HEK293T (cell line): ENCODE data around the gene MREG.
"Not testable (repeated sequence)": the region's sequence is repeated elsewhere in the genome, so short reads cannot be mapped to it uniquely, and the experiment has no call there.

Experiments used
- CTCF ChIA-PET: fragments of 350-600 bp; formaldehyde crosslinking; extraction: SDS; loops from one replicate; lab custom pipeline; 2021; ENCODE audit warnings: antibody characterized with exemption, inconsistent platforms; lab: Yijun Ruan, JAX
- POLR2A ChIA-PET: fragments of 350-600 bp; formaldehyde crosslinking; extraction: SDS; loops from one replicate; lab custom pipeline; 2020; ENCODE audit warnings: antibody characterized with exemption, inconsistent platforms; lab: Yijun Ruan, JAX
- DNase-seq: peaks from one replicate; pipeline ENCODE4 v3.0.0; 2012; ENCODE audit warnings: mixed read lengths; ENCODE audit errors: extremely low spot score
- ARNT ChIP-seq: fragments of 450-650 bp; IDR thresholded peaks from 2 replicates; pipeline ENCODE4 v1.6.1; 2017; ENCODE audit warnings: mild to moderate bottlenecking
- BHLHE40 ChIP-seq: fragments of 450-650 bp; IDR thresholded peaks from 2 replicates; pipeline ENCODE4 v1.6.1; 2016; ENCODE audit warnings: mild to moderate bottlenecking, moderate library complexity, borderline replicate concordance
- CTBP1 ChIP-seq: fragments of 450-650 bp; IDR thresholded peaks from 2 replicates; pipeline ENCODE4 v1.6.1; 2016; ENCODE audit warnings: borderline replicate concordance
- ELF4 ChIP-seq: fragments of 450-650 bp; IDR thresholded peaks from 2 replicates; pipeline ENCODE4 v1.6.1; 2017; ENCODE audit warnings: antibody characterized with exemption
- FOXA1 ChIP-seq: fragments of 450-650 bp; IDR thresholded peaks from 2 replicates; pipeline ENCODE4 v1.6.1; 2016; ENCODE audit warnings: mild to moderate bottlenecking
- FOXK2 ChIP-seq: fragments of 450-650 bp; IDR thresholded peaks from 2 replicates; pipeline ENCODE4 v1.6.1; 2016; ENCODE audit warnings: mild to moderate bottlenecking
- FOXM1 ChIP-seq: fragments of 450-650 bp; IDR thresholded peaks from 2 replicates; pipeline ENCODE4 v1.6.1; 2017; ENCODE audit warnings: mild to moderate bottlenecking, borderline replicate concordance
- HDGF ChIP-seq: fragments of 450-650 bp; IDR thresholded peaks from 2 replicates; pipeline ENCODE4 v1.6.1; 2017; ENCODE audit warnings: antibody characterized with exemption, borderline replicate concordance
- L3MBTL2 ChIP-seq: fragments of 450-650 bp; conservative IDR thresholded peaks from 2 replicates; pipeline ENCODE4 v1.6.1; 2016; ENCODE audit warnings: mild to moderate bottlenecking
- LEF1 ChIP-seq: fragments of 450-650 bp; IDR thresholded peaks from 2 replicates; pipeline ENCODE4 v1.6.1; 2017; ENCODE audit warnings: mild to moderate bottlenecking, borderline replicate concordance
- NFRKB ChIP-seq: fragments of 450-650 bp; IDR thresholded peaks from 2 replicates; pipeline ENCODE4 v1.6.1; 2016; ENCODE audit warnings: mild to moderate bottlenecking, moderate library complexity
- SP1 ChIP-seq: fragments of 450-650 bp; IDR thresholded peaks from 2 replicates; pipeline ENCODE4 v1.6.1; 2017
- SUZ12 ChIP-seq: fragments of 450-650 bp; IDR thresholded peaks from 2 replicates; pipeline ENCODE4 v1.6.1; 2016; ENCODE audit warnings: mild to moderate bottlenecking
- TARDBP ChIP-seq: fragments of 450-650 bp; IDR thresholded peaks from 2 replicates; pipeline ENCODE4 v1.6.1; 2016
- ZNF384 ChIP-seq: fragments of 450-650 bp; IDR thresholded peaks from 2 replicates; pipeline ENCODE4 v1.6.1; 2016
- TF ChIP-seq, protein P1 (sequence below): fragments of 450-650 bp; IDR thresholded peaks from 2 replicates; pipeline ENCODE4 v1.6.1; 2016

MREG gene

DNA sequence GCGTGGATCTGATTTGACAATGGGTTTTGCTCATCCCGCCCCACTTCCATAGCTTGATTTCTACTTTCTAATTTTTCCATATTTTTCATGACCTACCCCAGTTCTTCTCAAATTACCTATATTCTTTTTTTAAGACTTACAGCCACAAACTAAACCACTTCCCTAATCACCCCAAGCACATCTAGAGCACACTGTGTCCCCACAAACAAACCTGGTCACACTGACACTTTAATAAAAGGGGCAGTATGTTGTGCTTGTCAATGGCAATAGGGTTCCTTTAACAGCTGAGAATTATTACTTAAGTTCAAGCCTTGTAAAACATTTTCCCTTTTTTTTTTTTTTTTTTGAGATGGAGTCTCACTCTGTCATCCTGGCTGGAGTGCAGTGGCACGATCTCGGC is 47.1 kb downstream of the MREG start:
- DNase-seq, result no peak
- ChIA-PET CTCF (interaction anchor here (0.6 kb wide), 2 partner anchors 32 to 42 kb away, joined by 3 to 5 read pairs; no protein-coding TSS in a partner anchor), POLR2A (no interaction called here)
- TF ChIP-seq, protein P1, sequence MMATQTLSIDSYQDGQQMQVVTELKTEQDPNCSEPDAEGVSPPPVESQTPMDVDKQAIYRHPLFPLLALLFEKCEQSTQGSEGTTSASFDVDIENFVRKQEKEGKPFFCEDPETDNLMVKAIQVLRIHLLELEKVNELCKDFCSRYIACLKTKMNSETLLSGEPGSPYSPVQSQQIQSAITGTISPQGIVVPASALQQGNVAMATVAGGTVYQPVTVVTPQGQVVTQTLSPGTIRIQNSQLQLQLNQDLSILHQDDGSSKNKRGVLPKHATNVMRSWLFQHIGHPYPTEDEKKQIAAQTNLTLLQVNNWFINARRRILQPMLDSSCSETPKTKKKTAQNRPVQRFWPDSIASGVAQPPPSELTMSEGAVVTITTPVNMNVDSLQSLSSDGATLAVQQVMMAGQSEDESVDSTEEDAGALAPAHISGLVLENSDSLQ, result no peak
- TF ChIP-seq NFRKB (no peak), ZNF384 (no peak), FOXK2 (no peak), TARDBP (no peak), SUZ12 (no peak)

GRCh38 chr2:215965532-215966165 is 47.7 kb downstream of the MREG start:
- TF ChIP-seq SP1 (no peak), FOXM1 (no peak), BHLHE40 (no peak), FOXA1 (no peak), CTBP1 (no peak), ZNF384 (no peak), NFRKB (no peak), FOXK2 (no peak), L3MBTL2 (no peak), LEF1 (no peak), HDGF (no peak), ARNT (no peak), SUZ12 (no peak), TARDBP (no peak), ELF4 (no peak)
- TF ChIP-seq, protein P1, result no peak
- POLR2A ChIA-PET, result no interaction called here
- DNase-seq, result no peak
- CTCF ChIA-PET, result interaction anchor here (0.6 kb wide), 1 partner anchor 33 kb away, joined by 5 read pairs; no protein-coding TSS in a partner anchor

- ChIA-PET CTCF (no interaction called here), POLR2A (no interaction called here)
Measured at GRCh38 chr2:215961981-215962380, 51.4 kb downstream of the MREG start.

DNA sequence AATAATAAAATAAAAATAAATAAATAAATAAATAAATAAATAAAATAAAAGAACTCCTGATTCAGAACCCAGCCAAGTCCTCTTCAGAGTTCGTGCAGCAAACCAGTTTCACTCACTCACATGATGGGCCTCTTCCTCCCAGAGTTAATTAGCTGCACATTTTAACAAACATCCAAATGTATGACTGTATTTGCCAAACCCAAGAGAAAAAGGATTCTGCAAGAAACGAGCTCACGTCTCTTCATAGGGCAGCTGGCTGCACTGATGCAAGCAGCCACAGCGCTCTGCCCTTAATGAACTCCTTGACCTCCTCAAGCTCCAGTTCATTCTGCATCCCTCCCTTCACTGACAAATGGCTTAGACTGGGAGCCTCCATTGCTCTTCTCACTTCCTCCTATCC is 55.1 kb downstream of the MREG start:
- TF ChIP-seq HDGF (no peak), TARDBP (no peak)
- ChIA-PET POLR2A (no interaction called here), CTCF (no interaction called here)
- DNase-seq, result no peak

More at GRCh38 chr2:215961981-215962380, 51.4 kb downstream of the MREG start:
- TF ChIP-seq LEF1 (no peak), SUZ12 (no peak), FOXA1 (no peak), ARNT (no peak), FOXK2 (no peak)
- DNase-seq, result no peak

- DNase-seq, POLR2A ChIA-PET, CTCF ChIA-PET: not testable (repeated sequence)
Measured at GRCh38 chr2:215957354-215958122, 55.8 kb downstream of the MREG start.

DNA sequence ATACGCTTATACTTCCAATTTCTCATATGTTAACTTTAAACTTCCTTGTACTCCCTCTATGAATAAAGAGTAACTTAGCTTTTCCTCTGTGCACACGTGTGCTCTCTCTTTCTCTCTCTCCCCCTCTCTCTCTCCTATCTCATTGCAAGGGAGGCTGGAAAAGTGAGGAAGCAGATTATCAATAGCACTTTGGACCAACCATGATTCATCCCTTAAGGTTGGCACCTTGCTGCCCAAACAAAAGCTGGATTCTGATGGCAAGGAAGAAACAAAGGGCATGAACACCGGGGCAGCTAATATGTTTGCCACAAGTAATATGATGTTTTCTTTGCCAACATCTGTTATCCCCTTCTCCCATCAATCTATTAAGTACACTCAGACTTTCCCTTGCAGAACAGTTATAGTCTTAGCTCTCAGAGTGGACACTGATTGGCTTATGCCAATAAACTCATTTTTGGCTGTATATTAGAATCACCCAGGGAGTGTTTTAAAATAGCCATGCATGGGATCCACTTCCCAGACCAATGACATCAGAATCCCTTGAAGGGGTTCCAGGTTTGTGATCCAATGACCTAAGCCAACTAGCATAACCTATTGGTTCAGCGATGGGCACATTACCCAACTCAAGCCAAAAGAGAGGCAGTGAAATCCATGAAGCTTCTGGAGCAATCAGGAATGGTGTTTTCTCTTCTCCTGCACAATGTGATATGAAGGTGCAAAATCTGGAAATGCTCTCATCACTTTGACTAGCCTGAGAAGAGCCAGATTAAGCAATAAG is 60.3 kb downstream of the MREG start:
- DNase-seq, result no peak
- TF ChIP-seq FOXA1 (no peak), HDGF (no peak), NFRKB (no peak), FOXK2 (no peak), CTBP1 (no peak), SP1 (no peak), ARNT (no peak), ELF4 (no peak), SUZ12 (no peak), L3MBTL2 (no peak), ZNF384 (no peak), FOXM1 (no peak), BHLHE40 (no peak), TARDBP (no peak), LEF1 (no peak)
- TF ChIP-seq, protein P1, result no peak
- CTCF ChIA-PET, result no interaction called here
- POLR2A ChIA-PET, result no interaction called here

- TF ChIP-seq LEF1, result no peak
- TF ChIP-seq FOXA1, result no peak
- TF ChIP-seq ZNF384, result no peak
- TF ChIP-seq FOXK2, result no peak
- TF ChIP-seq FOXM1, result no peak
- TF ChIP-seq SP1, result no peak
- TF ChIP-seq, protein P1, result no peak
- no peak for TF ChIP-seq CTBP1
- no peak for TF ChIP-seq L3MBTL2
- TF ChIP-seq SUZ12, result no peak
- no peak for TF ChIP-seq ELF4
- no peak for TF ChIP-seq NFRKB
- no peak for TF ChIP-seq ARNT
- TF ChIP-seq HDGF, result no peak
- TF ChIP-seq TARDBP, result no peak
- no peak for DNase-seq
- CTCF ChIA-PET, result no interaction called here
- POLR2A ChIA-PET, result no interaction called here
Measured at GRCh38 chr2:215951558-215951957, 61.8 kb downstream of the MREG start.
